ENCODE results near the gene TANC1. TPM values are rescaled to one million over a fixed set of nuclear protein-coding genes. Genes with fewer than 3 reads are reported as not detected.

Gene TANC1
- total RNA-seq, 6 donors from 2014 or later: 41.6 to 101 (median 75.5) TPM

DNA sequence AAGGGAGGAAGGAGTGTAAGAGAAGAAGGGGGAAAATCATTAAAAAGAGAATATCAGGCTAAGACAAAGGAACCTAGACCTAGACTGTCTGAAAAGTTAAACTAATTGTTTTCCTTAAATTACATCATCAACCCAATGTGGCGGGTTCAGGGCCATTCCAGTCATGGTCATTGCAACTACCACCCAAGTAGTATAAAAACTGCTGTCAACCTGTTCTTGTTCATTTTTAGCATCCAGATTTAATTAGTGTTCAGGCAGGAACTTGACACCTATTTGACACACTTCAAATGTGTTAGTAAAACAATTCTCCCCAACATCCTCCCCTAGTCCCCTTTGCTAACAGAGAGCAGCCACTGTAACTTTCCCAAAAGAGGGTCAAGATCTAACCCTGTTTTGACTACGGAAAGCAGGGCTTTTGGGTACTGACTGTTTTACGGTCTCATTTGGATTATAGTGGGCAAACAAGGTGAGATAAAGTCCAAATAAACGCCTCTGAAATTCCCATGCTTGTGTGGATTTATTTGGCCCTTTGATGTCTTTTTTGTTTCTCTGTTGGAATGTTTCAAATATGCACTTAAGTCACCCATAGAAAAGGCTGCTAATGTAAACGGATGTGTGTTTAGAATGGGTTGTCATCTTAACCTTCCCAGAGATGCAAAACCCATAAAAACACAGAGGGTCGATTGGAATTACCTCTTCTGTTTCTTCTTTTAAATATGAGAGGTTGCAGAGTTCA lies 19.3 kb upstream of the TANC1 start:
- WGBS, 2 donors: 64 to 66% methylated on average over 6 of the region's 6 CpGs
- no peak overlapping the region for H3K27ac ChIP-seq

DNA sequence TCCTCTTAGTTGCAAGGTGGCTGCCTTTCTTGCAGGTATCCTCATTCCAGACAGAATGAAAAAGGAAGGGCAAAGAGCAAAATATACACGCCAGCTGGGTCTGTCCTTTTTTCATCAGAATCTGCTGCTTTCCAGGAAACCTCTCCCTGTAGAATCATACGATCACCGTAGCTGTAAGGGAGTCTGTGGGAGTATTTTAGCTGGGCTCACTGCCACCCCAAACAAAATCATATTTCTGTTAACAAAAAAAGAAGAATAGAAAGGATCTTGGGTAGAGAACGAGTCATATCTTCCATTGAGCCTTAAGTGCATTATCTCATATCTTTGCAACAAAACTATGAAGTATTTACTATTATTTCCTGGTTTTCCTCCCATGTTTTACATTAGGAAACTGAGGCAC lies 15.0 kb upstream of the TANC1 start:
- Histone ChIP-seq H3K4me3 (no peak overlapping the region), H3K4me1 (peaks cover 10 to 14% (median 12%) of the 10 kb centered on the region in 4 donors), H3K27me3 (no peaks in the 10 kb centered on the region), H3K9me3 (no peaks in the 10 kb centered on the region), H3K27ac (no peak overlapping the region), H3K36me3 (no peaks in the 10 kb centered on the region)
- TF ChIP-seq EP300 (IDR thresholded peaks at IDR 0.05) (no peak), POLR2AphosphoS5 (IDR thresholded peaks at IDR 0.05) (no peak), POLR2A (IDR thresholded peaks at IDR 0.05) (no peak)
- TF ChIP-seq, protein P1, sequence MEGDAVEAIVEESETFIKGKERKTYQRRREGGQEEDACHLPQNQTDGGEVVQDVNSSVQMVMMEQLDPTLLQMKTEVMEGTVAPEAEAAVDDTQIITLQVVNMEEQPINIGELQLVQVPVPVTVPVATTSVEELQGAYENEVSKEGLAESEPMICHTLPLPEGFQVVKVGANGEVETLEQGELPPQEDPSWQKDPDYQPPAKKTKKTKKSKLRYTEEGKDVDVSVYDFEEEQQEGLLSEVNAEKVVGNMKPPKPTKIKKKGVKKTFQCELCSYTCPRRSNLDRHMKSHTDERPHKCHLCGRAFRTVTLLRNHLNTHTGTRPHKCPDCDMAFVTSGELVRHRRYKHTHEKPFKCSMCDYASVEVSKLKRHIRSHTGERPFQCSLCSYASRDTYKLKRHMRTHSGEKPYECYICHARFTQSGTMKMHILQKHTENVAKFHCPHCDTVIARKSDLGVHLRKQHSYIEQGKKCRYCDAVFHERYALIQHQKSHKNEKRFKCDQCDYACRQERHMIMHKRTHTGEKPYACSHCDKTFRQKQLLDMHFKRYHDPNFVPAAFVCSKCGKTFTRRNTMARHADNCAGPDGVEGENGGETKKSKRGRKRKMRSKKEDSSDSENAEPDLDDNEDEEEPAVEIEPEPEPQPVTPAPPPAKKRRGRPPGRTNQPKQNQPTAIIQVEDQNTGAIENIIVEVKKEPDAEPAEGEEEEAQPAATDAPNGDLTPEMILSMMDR (IDR thresholded peaks at IDR 0.05): no peak
- ATAC-seq (ENCODE audit: low FRiP score in 2 of 2) (peak in 1 of 2 donors; percentile 66), DNase-seq (no peak)
- WGBS, 2 donors: 59 to 63% methylated on average over 4 of the region's 4 CpGs

More for the DNA sequence above, 19.3 kb upstream of the TANC1 start:
- Histone ChIP-seq H3K27me3 (no peaks in the 10 kb centered on the region), H3K4me1 (peaks cover 5 to 11% (median 7%) of the 10 kb centered on the region in 4 donors), H3K9me3 (no peaks in the 10 kb centered on the region), H3K36me3 (no peaks in the 10 kb centered on the region), H3K4me3 (no peak overlapping the region)
- ATAC-seq (ENCODE audit: low FRiP score in 2 of 2): no peak
- TF ChIP-seq EP300 (IDR thresholded peaks at IDR 0.05) (no peak), POLR2A (IDR thresholded peaks at IDR 0.05) (no peak), POLR2AphosphoS5 (IDR thresholded peaks at IDR 0.05) (no peak)
- TF ChIP-seq, protein P1 (IDR thresholded peaks at IDR 0.05): no peak
- no peak for DNase-seq

DNA sequence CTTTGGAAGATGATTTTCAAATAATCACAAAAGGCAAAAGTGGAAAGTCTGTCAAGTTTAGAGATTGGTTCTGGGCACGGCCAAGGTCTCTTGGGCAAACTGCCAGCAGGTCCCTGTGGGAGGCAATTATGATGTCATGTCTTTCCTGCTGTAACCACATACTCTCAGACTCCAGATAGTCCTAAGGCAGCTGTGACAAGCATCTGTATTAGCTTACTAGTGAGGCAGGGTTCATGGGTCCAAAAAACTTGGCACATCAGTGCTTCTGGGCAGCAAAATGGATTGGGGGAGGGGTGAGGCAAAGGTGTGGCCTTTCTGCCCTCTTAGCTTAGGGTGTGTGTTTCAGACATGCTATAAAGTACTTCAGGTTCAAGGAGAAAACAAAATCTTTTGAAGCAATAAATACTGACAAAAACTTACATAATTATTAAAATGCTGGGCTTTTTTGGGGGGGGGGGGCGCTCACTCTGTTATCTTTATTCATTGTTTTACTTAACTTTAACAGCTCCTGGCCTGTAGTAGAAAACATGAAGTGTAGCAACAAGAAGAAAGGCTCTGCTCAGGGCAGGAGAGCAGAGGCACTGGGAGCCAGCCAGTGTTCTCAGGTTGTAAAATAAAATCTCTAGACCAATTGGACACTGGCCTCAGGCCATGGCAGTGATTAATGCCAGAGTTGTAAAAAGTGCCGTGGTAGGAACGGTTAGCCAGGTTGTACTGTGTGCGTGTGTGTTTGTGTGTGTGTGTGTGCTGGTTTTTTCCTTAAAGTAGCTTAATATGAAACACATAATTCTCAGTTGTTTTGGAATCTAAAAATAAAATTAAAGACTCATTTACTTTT lies 14.3 kb upstream of the TANC1 start:
- H3K4me1 ChIP-seq: peaks cover 10 to 14% (median 12%) of the 10 kb centered on the region in 4 donors
- ATAC-seq (ENCODE audit: low FRiP score in 2 of 2) (peak; percentile 78 to 90), DNase-seq (peak in 1 of 2 donors; percentile 59)
- H3K9me3 ChIP-seq: no peaks in the 10 kb centered on the region
- H3K4me3 ChIP-seq: no peak overlapping the region
- no peak for TF ChIP-seq POLR2A (IDR thresholded peaks at IDR 0.05)
- TF ChIP-seq, protein P1 (IDR thresholded peaks at IDR 0.05): no peak
- TF ChIP-seq EP300 (IDR thresholded peaks at IDR 0.05): no peak
- no peaks in the 10 kb centered on the region for H3K27me3 ChIP-seq
- peak overlapping the region in 3 of 4 donors; percentile 5 to 43 (median 10) for H3K27ac ChIP-seq
- 18 to 28% methylated on average over 5 of the region's 5 CpGs for WGBS, 2 donors
- no peaks in the 10 kb centered on the region for H3K36me3 ChIP-seq

DNA sequence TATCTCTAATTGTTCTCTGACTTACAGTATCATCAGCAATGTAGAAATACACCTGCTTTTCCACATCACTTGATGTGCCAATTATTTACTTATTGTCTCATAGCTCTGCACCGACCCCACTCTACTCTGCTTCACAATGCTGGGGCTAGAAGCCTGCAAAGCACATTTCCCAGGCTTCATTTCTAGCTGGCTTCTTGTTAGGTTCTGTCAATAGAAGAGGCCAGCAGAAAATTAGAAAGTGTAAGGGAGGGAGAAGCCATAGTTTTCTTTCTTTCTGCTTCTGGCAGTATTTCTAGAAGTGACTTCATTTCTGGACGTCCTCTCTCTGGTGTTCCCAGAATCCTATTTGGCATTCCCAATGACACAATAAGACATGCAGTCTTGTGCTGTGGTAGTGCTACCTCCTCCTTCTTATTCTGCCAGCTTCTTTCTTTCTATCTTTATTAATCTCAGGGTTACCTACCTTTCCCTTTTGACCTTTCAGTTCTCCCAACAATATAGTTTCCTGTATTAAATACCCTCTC lies 12.5 kb upstream of the TANC1 start:
- H3K27me3 ChIP-seq: no peaks in the 10 kb centered on the region
- H3K4me3 ChIP-seq: no peak overlapping the region
- ATAC-seq (ENCODE audit: low FRiP score in 2 of 2) (peak in 1 of 2 donors; percentile 23), DNase-seq (no peak)
- no peaks in the 10 kb centered on the region for H3K9me3 ChIP-seq
- no peak overlapping the region for H3K27ac ChIP-seq
- H3K36me3 ChIP-seq: no peaks in the 10 kb centered on the region
- WGBS, 2 donors: 50 to 82% methylated on average over 2 of the region's 2 CpGs
- TF ChIP-seq POLR2A (IDR thresholded peaks at IDR 0.05) (no peak), POLR2AphosphoS5 (IDR thresholded peaks at IDR 0.05) (no peak), EP300 (IDR thresholded peaks at IDR 0.05) (no peak)
- TF ChIP-seq, protein P1 (IDR thresholded peaks at IDR 0.05): no peak
- peaks cover 10 to 14% (median 12%) of the 10 kb centered on the region in 4 donors for H3K4me1 ChIP-seq
